ENCODE data around the gene TSPAN6. TPM values are rescaled to one million over a fixed set of nuclear protein-coding genes. Genes with fewer than 3 reads are reported as not detected.

The TSPAN6 gene, protein sequence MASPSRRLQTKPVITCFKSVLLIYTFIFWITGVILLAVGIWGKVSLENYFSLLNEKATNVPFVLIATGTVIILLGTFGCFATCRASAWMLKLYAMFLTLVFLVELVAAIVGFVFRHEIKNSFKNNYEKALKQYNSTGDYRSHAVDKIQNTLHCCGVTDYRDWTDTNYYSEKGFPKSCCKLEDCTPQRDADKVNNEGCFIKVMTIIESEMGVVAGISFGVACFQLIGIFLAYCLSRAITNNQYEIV
- 8.0 TPM for polyA plus RNA-seq (2013)

DNA sequence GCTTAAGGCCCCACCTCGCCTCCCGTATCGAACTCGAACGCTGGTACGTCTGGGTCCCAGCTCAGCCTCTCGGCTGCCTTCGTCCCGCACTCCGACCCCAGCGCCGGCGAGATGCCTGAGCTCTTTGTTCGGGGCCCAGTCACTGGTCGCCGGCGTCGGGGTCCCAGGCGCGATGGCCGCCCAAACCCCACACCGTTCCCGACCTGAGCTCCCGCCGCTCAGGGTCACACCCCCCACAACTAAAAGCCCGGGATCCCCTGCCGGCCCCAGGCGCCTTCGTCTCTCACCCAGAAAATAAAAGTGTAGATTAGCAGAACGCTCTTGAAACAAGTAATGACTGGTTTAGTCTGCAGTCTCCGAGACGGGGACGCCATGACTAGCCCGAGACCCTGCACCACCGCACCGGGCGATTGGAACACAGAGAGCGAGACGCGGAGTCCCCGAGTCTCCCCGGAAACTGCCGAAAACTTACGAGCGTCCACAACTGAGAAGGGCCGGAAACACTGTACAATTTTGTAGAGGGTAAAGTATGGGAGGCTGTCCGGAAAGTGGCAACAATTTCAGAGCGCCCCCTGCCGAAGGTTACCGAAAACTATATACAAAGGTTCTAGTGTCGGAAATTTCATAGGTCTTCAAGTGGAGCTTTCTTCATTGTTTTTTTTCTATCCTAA lies at the start of gene TSPAN6:
TSS of gene TSPAN6 (minus strand) at position 486 of the 671 bp plus-strand sequence. CDS start at position 374, 112 bp downstream.
- Histone ChIP-seq H3K27ac (ENCODE audit: insufficient read depth in 1 of 2, low read depth in 1 of 2, low read length in 2 of 2, poor library complexity in 1 of 2, severe bottlenecking in 2 of 2) (no peak within 1 kb of the TSS), H3K4me3 (ENCODE audit: control insufficient read depth in 1 of 7, extremely low read depth in 1 of 7, insufficient read depth in 4 of 7, low read depth in 2 of 7, low read length in 6 of 7) (peak within 1 kb of the TSS in 6 of 7 experiments; percentile 19 to 63 (median 42)), H3K36me3 (ENCODE audit: control insufficient read depth in 4 of 4, insufficient read depth in 4 of 4, low read length in 3 of 4) (peaks cover 0 to 2% (median 0%) of the 10 kb centered on the region in 4 experiments), H3K4me1 (ENCODE audit: control extremely low read depth in 1 of 4, control insufficient read depth in 4 of 4, insufficient read depth in 4 of 4, low read length in 3 of 4) (peaks cover 0 to 7% (median 0%) of the 10 kb centered on the region in 4 experiments), H3K9me3 (ENCODE audit: control extremely low read depth in 1 of 5, control insufficient read depth in 4 of 5, insufficient read depth in 2 of 5, low read depth in 1 of 5, low read length in 4 of 5) (no peaks in the 10 kb centered on the region), H3K27me3 (replicated peaks in 2 of 5; ENCODE audit: control insufficient read depth in 4 of 5, insufficient read depth in 5 of 5, low read length in 4 of 5) (peaks cover 2 to 65% (median 31%) of the 10 kb centered on the region in 5 experiments)
- WGBS (ENCODE audit: insufficient coverage): 40% methylated on average over 41 of the region's 51 CpGs
- DNase-seq: peak; percentile 42 to 64 (median 61)
- CTCF ChIA-PET: interaction anchor here (0.9 to 1.5 kb wide), 3 partner anchors 11 to 21 kb away, joined by 3 to 4 read pairs (median 3); no protein-coding TSS in a partner anchor
- POLR2A ChIA-PET: no interaction called here

DNA sequence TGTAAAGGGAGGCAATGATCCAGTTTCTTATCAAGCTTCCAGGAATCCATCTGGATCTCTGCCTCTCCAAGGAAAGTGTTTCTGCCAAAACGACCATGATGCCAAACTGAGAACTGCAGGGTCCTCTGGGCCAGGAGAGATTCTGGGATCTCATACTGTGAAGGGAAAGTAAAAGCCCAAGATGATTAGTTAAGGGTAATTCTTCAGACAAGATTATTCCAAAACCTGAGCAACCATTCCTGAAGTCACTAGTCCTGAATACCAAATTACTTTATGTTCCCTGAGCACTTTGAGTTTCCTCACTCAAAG lies 49.3 kb upstream of the TSPAN6 start:
- Histone ChIP-seq H3K27ac (ENCODE audit: insufficient read depth in 1 of 2, low read depth in 1 of 2, low read length in 2 of 2, poor library complexity in 1 of 2, severe bottlenecking in 2 of 2) (no peak overlapping the region), H3K9me3 (ENCODE audit: control extremely low read depth in 1 of 5, control insufficient read depth in 4 of 5, insufficient read depth in 2 of 5, low read depth in 1 of 5, low read length in 4 of 5) (no peaks in the 10 kb centered on the region), H3K27me3 (replicated peaks in 2 of 5; ENCODE audit: control insufficient read depth in 4 of 5, insufficient read depth in 5 of 5, low read length in 4 of 5) (no peaks in the 10 kb centered on the region), H3K4me1 (ENCODE audit: control extremely low read depth in 1 of 4, control insufficient read depth in 4 of 4, insufficient read depth in 4 of 4, low read length in 3 of 4) (peaks cover 3 to 27% (median 18%) of the 10 kb centered on the region in 4 experiments), H3K36me3 (ENCODE audit: control insufficient read depth in 4 of 4, insufficient read depth in 4 of 4, low read length in 3 of 4) (peaks cover 0 to 20% (median 0%) of the 10 kb centered on the region in 4 experiments), H3K4me3 (ENCODE audit: control insufficient read depth in 1 of 7, extremely low read depth in 1 of 7, insufficient read depth in 4 of 7, low read depth in 2 of 7, low read length in 6 of 7) (no peak overlapping the region)
- DNase-seq: no peak
- POLR2A ChIA-PET: no interaction called here
- CTCF ChIA-PET: interaction anchor here (0.8 to 7.2 kb wide), 11 partner anchors 9 to 174 kb away, joined by 3 to 141 read pairs (median 5); no protein-coding TSS in a partner anchor
- WGBS (ENCODE audit: insufficient coverage): no CpG with 5 or more reads among the region's 1 CpG

DNA sequence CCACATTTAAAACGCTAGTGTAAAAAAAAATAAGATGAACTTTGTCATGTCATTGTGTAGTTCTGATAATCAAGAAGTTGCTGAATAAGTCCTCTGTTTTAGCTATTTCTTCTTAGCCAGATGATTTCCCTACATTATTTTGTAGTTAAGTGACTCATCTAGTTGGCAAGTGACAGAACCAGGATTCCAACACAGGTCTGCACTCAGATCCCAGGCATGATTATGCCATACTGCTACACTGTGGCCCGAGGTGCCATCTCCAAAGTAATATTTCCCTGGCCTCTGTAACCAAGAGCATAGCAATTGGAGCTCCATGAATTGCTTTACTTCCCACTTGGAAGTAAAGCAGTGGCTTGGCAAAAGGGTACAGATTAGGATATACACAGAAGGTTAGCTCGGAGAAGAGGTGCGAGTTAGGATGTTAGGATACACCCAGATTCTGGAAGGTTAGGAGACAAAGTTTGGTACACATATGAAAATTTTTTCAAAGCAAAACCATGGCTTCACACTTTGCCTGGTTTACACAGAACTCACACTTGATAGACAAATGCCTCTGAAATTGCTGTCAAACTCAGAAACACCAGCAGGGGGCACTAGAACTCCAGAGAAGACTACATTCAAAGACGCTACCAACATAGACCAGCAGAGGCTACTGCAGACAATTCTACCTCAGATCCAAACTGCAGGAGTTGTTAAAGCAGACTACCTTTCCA lies 48.8 kb upstream of the TSPAN6 start:
- H3K36me3 ChIP-seq (ENCODE audit: control insufficient read depth in 4 of 4, insufficient read depth in 4 of 4, low read length in 3 of 4): peaks cover 0 to 17% (median 0%) of the 10 kb centered on the region in 4 experiments
- DNase-seq: peak; percentile 78 to 92 (median 86)
- 100% methylated on average over 2 of the region's 5 CpGs for WGBS (ENCODE audit: insufficient coverage)
- no peaks in the 10 kb centered on the region for H3K9me3 ChIP-seq (ENCODE audit: control extremely low read depth in 1 of 5, control insufficient read depth in 4 of 5, insufficient read depth in 2 of 5, low read depth in 1 of 5, low read length in 4 of 5)
- POLR2A ChIA-PET: no interaction called here
- CTCF ChIA-PET: interaction anchor here (0.8 to 7.2 kb wide), 15 partner anchors 9 to 174 kb away, joined by 3 to 141 read pairs (median 4); no protein-coding TSS in a partner anchor
- H3K27ac ChIP-seq (ENCODE audit: insufficient read depth in 1 of 2, low read depth in 1 of 2, low read length in 2 of 2, poor library complexity in 1 of 2, severe bottlenecking in 2 of 2): no peak overlapping the region
- peaks cover 3 to 27% (median 18%) of the 10 kb centered on the region in 4 experiments for H3K4me1 ChIP-seq (ENCODE audit: control extremely low read depth in 1 of 4, control insufficient read depth in 4 of 4, insufficient read depth in 4 of 4, low read length in 3 of 4)
- no peaks in the 10 kb centered on the region for H3K27me3 ChIP-seq (replicated peaks in 2 of 5; ENCODE audit: control insufficient read depth in 4 of 5, insufficient read depth in 5 of 5, low read length in 4 of 5)
- no peak overlapping the region for H3K4me3 ChIP-seq (ENCODE audit: control insufficient read depth in 1 of 7, extremely low read depth in 1 of 7, insufficient read depth in 4 of 7, low read depth in 2 of 7, low read length in 6 of 7)

DNA sequence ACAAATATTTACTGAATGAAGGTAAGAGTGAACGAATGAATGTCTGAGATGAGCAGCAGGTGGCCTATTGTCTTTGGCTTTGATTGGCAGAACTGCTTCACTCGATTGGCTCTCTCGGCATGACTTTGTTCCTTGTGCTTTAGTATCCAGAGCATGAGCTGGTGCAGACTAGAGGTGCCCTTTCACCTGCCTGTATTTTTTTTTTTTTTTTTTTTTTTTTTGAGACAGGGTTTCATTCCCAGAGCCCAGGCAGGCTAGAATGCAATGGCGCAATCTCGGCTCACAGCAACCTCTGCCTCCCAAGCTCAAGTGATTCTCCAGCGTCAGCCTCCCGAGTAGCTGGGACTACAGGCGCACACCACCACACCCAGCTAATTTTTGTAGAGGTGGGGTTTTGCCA lies 46.3 kb upstream of the TSPAN6 start:
- CTCF ChIA-PET: interaction anchor here (7.2 kb wide), 1 partner anchor 85 kb away, joined by 141 read pairs; no protein-coding TSS in a partner anchor
- Histone ChIP-seq H3K36me3 (ENCODE audit: control insufficient read depth in 4 of 4, insufficient read depth in 4 of 4, low read length in 3 of 4) (peaks cover 0 to 28% (median 2%) of the 10 kb centered on the region in 4 experiments), H3K27me3 (replicated peaks in 2 of 5; ENCODE audit: control insufficient read depth in 4 of 5, insufficient read depth in 5 of 5, low read length in 4 of 5) (peaks cover 0 to 3% (median 0%) of the 10 kb centered on the region in 5 experiments), H3K9me3 (ENCODE audit: control extremely low read depth in 1 of 5, control insufficient read depth in 4 of 5, insufficient read depth in 2 of 5, low read depth in 1 of 5, low read length in 4 of 5) (no peaks in the 10 kb centered on the region), H3K4me1 (ENCODE audit: control extremely low read depth in 1 of 4, control insufficient read depth in 4 of 4, insufficient read depth in 4 of 4, low read length in 3 of 4) (peaks cover 0 to 22% (median 15%) of the 10 kb centered on the region in 4 experiments), H3K27ac (ENCODE audit: insufficient read depth in 1 of 2, low read depth in 1 of 2, low read length in 2 of 2, poor library complexity in 1 of 2, severe bottlenecking in 2 of 2) (no peak overlapping the region), H3K4me3 (ENCODE audit: control insufficient read depth in 1 of 7, extremely low read depth in 1 of 7, insufficient read depth in 4 of 7, low read depth in 2 of 7, low read length in 6 of 7) (no peak overlapping the region)
- POLR2A ChIA-PET: no interaction called here
- 100% methylated on average over 4 of the region's 8 CpGs for WGBS (ENCODE audit: insufficient coverage)
- DNase-seq: no peak

DNA sequence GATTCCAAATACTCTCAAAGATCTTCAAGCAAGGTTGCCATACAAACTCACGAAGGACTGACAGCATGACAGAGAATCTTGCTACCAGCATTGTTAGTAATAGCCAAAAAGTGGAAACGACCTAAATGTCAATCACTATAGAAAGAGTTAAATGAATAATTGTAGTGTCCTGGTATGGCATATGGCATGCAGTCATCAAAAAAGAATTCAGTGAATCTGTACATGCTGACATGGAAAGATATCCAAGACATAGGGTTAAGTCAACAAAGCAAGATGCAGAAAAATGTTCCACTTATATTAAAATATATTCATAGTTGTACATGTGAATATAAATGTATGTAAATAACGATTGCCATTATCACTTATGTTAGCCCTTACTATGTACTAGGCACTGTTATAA lies 45.0 kb upstream of the TSPAN6 start:
- peaks cover 0 to 3% (median 0%) of the 10 kb centered on the region in 5 experiments for H3K27me3 ChIP-seq (replicated peaks in 2 of 5; ENCODE audit: control insufficient read depth in 4 of 5, insufficient read depth in 5 of 5, low read length in 4 of 5)
- no CpG with 5 or more reads among the region's 3 CpGs for WGBS (ENCODE audit: insufficient coverage)
- H3K36me3 ChIP-seq (ENCODE audit: control insufficient read depth in 4 of 4, insufficient read depth in 4 of 4, low read length in 3 of 4): peaks cover 0 to 38% (median 2%) of the 10 kb centered on the region in 4 experiments
- no peak overlapping the region for H3K27ac ChIP-seq (ENCODE audit: insufficient read depth in 1 of 2, low read depth in 1 of 2, low read length in 2 of 2, poor library complexity in 1 of 2, severe bottlenecking in 2 of 2)
- no peaks in the 10 kb centered on the region for H3K9me3 ChIP-seq (ENCODE audit: control extremely low read depth in 1 of 5, control insufficient read depth in 4 of 5, insufficient read depth in 2 of 5, low read depth in 1 of 5, low read length in 4 of 5)
- peaks cover 0 to 9% (median 2%) of the 10 kb centered on the region in 4 experiments for H3K4me1 ChIP-seq (ENCODE audit: control extremely low read depth in 1 of 4, control insufficient read depth in 4 of 4, insufficient read depth in 4 of 4, low read length in 3 of 4)
- CTCF ChIA-PET: no interaction called here
- POLR2A ChIA-PET: no interaction called here
- H3K4me3 ChIP-seq (ENCODE audit: control insufficient read depth in 1 of 7, extremely low read depth in 1 of 7, insufficient read depth in 4 of 7, low read depth in 2 of 7, low read length in 6 of 7): no peak overlapping the region
- no peak for DNase-seq

DNA sequence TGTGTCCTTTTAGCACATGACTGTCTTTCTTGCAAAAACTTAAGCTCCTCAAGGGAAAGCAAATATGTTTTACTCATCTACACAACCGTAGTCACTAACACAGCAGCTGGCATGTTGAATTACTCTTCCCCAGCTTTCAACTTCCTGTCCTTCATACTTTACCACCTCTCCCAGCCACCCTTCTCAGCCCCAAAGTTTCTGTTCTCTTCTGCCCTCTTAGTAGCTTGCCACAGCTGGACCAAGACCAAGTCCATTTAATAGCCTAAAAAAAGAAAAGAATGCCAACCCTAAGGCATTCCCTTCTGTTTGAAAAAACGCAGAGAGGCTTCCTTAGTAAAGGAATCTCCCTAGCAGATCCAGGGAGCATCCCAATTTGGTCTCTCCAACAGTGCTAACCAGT lies 44.1 kb upstream of the TSPAN6 start:
- DNase-seq: no peak
- ChIA-PET POLR2A (no interaction called here), CTCF (interaction anchor here (2.5 kb wide), 1 partner anchor 88 kb away, joined by 13 read pairs; no protein-coding TSS in a partner anchor)
- 75% methylated on average over 1 of the region's 2 CpGs for WGBS (ENCODE audit: insufficient coverage)
- peaks cover 0 to 38% (median 2%) of the 10 kb centered on the region in 4 experiments for H3K36me3 ChIP-seq (ENCODE audit: control insufficient read depth in 4 of 4, insufficient read depth in 4 of 4, low read length in 3 of 4)
- no peak overlapping the region for H3K27ac ChIP-seq (ENCODE audit: insufficient read depth in 1 of 2, low read depth in 1 of 2, low read length in 2 of 2, poor library complexity in 1 of 2, severe bottlenecking in 2 of 2)
- H3K4me3 ChIP-seq (ENCODE audit: control insufficient read depth in 1 of 7, extremely low read depth in 1 of 7, insufficient read depth in 4 of 7, low read depth in 2 of 7, low read length in 6 of 7): no peak overlapping the region
- H3K9me3 ChIP-seq (ENCODE audit: control extremely low read depth in 1 of 5, control insufficient read depth in 4 of 5, insufficient read depth in 2 of 5, low read depth in 1 of 5, low read length in 4 of 5): no peaks in the 10 kb centered on the region
- peaks cover 0 to under 1% (median 0%) of the 10 kb centered on the region in 4 experiments for H3K4me1 ChIP-seq (ENCODE audit: control extremely low read depth in 1 of 4, control insufficient read depth in 4 of 4, insufficient read depth in 4 of 4, low read length in 3 of 4)
- peaks cover 0 to 3% (median 0%) of the 10 kb centered on the region in 5 experiments for H3K27me3 ChIP-seq (replicated peaks in 2 of 5; ENCODE audit: control insufficient read depth in 4 of 5, insufficient read depth in 5 of 5, low read length in 4 of 5)

All from common myeloid progenitor, CD34-positive (primary cell).